IMR-90 (cell line): ENCODE measurements around the gene GPATCH2. TPM values are rescaled to one million over a fixed set of nuclear protein-coding genes. Genes with fewer than 3 reads are reported as not detected.

Source experiments
- ATAC-seq: fragments of 200-7000 bp; cut with Tn5 transposase; 2 replicates; pipeline ENCODE4 v1.9.1; 2020; ENCODE audit warnings: low read depth, mild to moderate bottlenecking, moderate library complexity
- BruUV-seq: library from RNA; stranded (reverse); fragments of 400-500 nt; replicated peaks from 2 replicates; lab custom pipeline; 2021; lab: Mats Ljungman, UMichigan
- CTCF ChIA-PET: fragments of 300-600 bp; formaldehyde crosslinking; extraction: SDS; loops from one replicate; lab custom pipeline; 2021; ENCODE audit warnings: antibody characterized with exemption; lab: Yijun Ruan, JAX
- POLR2A ChIA-PET: fragments of 300-600 bp; sonication (Branson Sonifier 250); formaldehyde crosslinking; loops from one replicate; lab custom pipeline; 2022; ENCODE audit warnings: antibody characterized with exemption; ENCODE audit not compliant: unreplicated experiment; lab: Charles Lee
- DNase-seq: peaks from one replicate; pipeline ENCODE4 v3.0.0; 2013
- H2AFZ ChIP-seq: replicated peaks from 2 replicates; pipeline ENCODE3; 2013; ENCODE audit warnings: low read length, mild to moderate bottlenecking; ENCODE audit not compliant: poor library complexity
- H2AK5ac ChIP-seq: 2 replicates; pipeline ENCODE4 v1.6.1; 2013; ENCODE audit warnings: low read depth, low read length, inconsistent platforms
- H2AK9ac ChIP-seq: replicated peaks from 2 replicates; pipeline ENCODE3; 2013; ENCODE audit warnings: mild to moderate bottlenecking, low read depth, low read length, moderate library complexity; ENCODE audit not compliant: poor library complexity
- H2BK120ac ChIP-seq: 2 replicates; pipeline ENCODE4 v1.6.1; 2013; ENCODE audit warnings: low read depth, low read length, inconsistent platforms
- H2BK15ac ChIP-seq: 3 replicates; pipeline ENCODE4 v1.6.1; 2013; ENCODE audit warnings: low read depth, low read length, inconsistent platforms
- H2BK20ac ChIP-seq: 2 replicates; pipeline ENCODE4 v1.6.1; 2013; ENCODE audit warnings: low read depth, mild to moderate bottlenecking, inconsistent platforms, low read length, moderate library complexity
- H2BK5ac ChIP-seq: 2 replicates; pipeline ENCODE4 v1.6.1; 2013; ENCODE audit warnings: mild to moderate bottlenecking, low read depth, low read length, inconsistent platforms; ENCODE audit not compliant: poor library complexity, severe bottlenecking
- H3K14ac ChIP-seq: replicated peaks from 2 replicates; pipeline ENCODE4 v1.6.1; 2013; ENCODE audit warnings: low read depth, low read length, inconsistent platforms
- H3K18ac ChIP-seq: 2 replicates; pipeline ENCODE4 v1.6.1; 2013; ENCODE audit warnings: low read depth, low read length, control low read depth
- H3K23ac ChIP-seq: 2 replicates; pipeline ENCODE4 v1.6.1; 2013; ENCODE audit warnings: low read depth, low read length, inconsistent platforms
- H3K27ac ChIP-seq: 2 replicates; pipeline ENCODE4 v1.5.1; 2013; ENCODE audit warnings: mild to moderate bottlenecking, control low read depth, low read length; ENCODE audit not compliant: insufficient read depth
- H3K27me3 ChIP-seq: 2 replicates; pipeline ENCODE4 v1.6.1; 2013; ENCODE audit warnings: low read length; ENCODE audit not compliant: control insufficient read depth, insufficient read depth
- H3K36me3 ChIP-seq: 2 replicates; pipeline ENCODE4 v1.6.1; 2013; ENCODE audit warnings: low read length, mixed read lengths; ENCODE audit not compliant: control insufficient read depth, insufficient read depth
- H3K4ac ChIP-seq: 2 replicates; pipeline ENCODE4 v1.6.1; 2013; ENCODE audit warnings: low read depth, low read length, inconsistent platforms
- H3K4me1 ChIP-seq: 2 replicates; pipeline ENCODE4 v1.6.1; 2013; ENCODE audit warnings: low read length, mixed read lengths; ENCODE audit not compliant: control insufficient read depth, insufficient read depth
- H3K4me2 ChIP-seq: 2 replicates; pipeline ENCODE4 v1.6.1; 2013; ENCODE audit warnings: low read depth, mild to moderate bottlenecking, control low read depth, low read length, moderate library complexity
- H3K4me3 ChIP-seq: 2 replicates; pipeline ENCODE4 v1.5.1; 2013; ENCODE audit warnings: low read depth, mild to moderate bottlenecking, control low read depth, low read length, moderate library complexity; ENCODE audit not compliant: insufficient read depth
- H3K56ac ChIP-seq: 2 replicates; pipeline ENCODE4 v1.6.1; 2013; ENCODE audit warnings: low read length, inconsistent platforms; ENCODE audit not compliant: insufficient read depth; ENCODE audit errors: extremely low read depth
- H3K79me1 ChIP-seq, 2 experiments: 2 replicates each; pipeline ENCODE4 v1.6.1; 2013; ENCODE audit warnings: low read length in 2 of 2, inconsistent platforms in 1 of 2, low read depth in 1 of 2
- H3K9ac ChIP-seq: 2 replicates; pipeline ENCODE4 v1.6.1; 2013; ENCODE audit warnings: low read depth, low read length, control low read depth
- H3K9me1 ChIP-seq: 2 replicates; pipeline ENCODE4 v1.6.1; 2013; ENCODE audit warnings: low read length, inconsistent platforms; ENCODE audit not compliant: insufficient read depth
- H3K9me3 ChIP-seq: 2 replicates; pipeline ENCODE4 v1.6.1; 2013; ENCODE audit warnings: low read length; ENCODE audit not compliant: control insufficient read depth, insufficient read depth
- H4K20me1 ChIP-seq: 2 replicates; pipeline ENCODE4 v1.6.1; 2013; ENCODE audit warnings: low read length, inconsistent platforms; ENCODE audit not compliant: insufficient read depth
- H4K5ac ChIP-seq: 2 replicates; pipeline ENCODE4 v1.6.1; 2013; ENCODE audit warnings: mild to moderate bottlenecking, low read depth, low read length, control low read depth
- H4K8ac ChIP-seq, 2 experiments: 2 replicates each; pipeline ENCODE4 v1.6.1; 2013; ENCODE audit warnings: low read depth in 2 of 2, low read length in 2 of 2, control low read depth in 1 of 2, inconsistent platforms in 1 of 2
- H4K91ac ChIP-seq: 2 replicates; pipeline ENCODE4 v1.6.1; 2013; ENCODE audit warnings: low read depth, low read length, inconsistent platforms; ENCODE audit not compliant: insufficient read depth
- CEBPB ChIP-seq: IDR thresholded peaks from 2 replicates; pipeline ENCODE4 v1.6.1; 2012; ENCODE audit warnings: low read depth, low read length, improper control_type of control experiment
- CTCF ChIP-seq: conservative IDR thresholded peaks from 2 replicates; pipeline ENCODE4 v1.5.1; 2012; ENCODE audit warnings: mild to moderate bottlenecking, low read depth, low read length, improper control_type of control experiment
- MAZ ChIP-seq: IDR thresholded peaks from 2 replicates; pipeline ENCODE4 v1.6.1; 2012; ENCODE audit warnings: low read depth, mild to moderate bottlenecking, low read length, improper control_type of control experiment, moderate library complexity, borderline replicate concordance
- POLR2A ChIP-seq: IDR thresholded peaks from 2 replicates; pipeline ENCODE4 v1.6.1; 2012; ENCODE audit warnings: mild to moderate bottlenecking, low read depth, low read length
- RAD21 ChIP-seq: IDR thresholded peaks from 2 replicates; pipeline ENCODE4 v1.6.1; 2012; ENCODE audit warnings: low read length, improper control_type of control experiment
- USF2 ChIP-seq: fragments of 150-350 bp; IDR thresholded peaks from 2 replicates; pipeline ENCODE4 v1.6.1; 2017; ENCODE audit warnings: mild to moderate bottlenecking, antibody characterized with exemption, low read length, low read depth
- WGBS, 2 experiments: methylation state at CpG; one replicate each; pipeline versions ENCODE4 v1.1.5 to v1.1.7; 2013; ENCODE audit warnings: missing lambda C conversion rate in 2 of 2; ENCODE audit not compliant: insufficient read length in 1 of 2; ENCODE audit errors: extremely low coverage in 2 of 2; 5-methylcytosine and 5-hydroxymethylcytosine counted together
- dilution Hi-C: fragments of 300-500 bp; cut with HindIII; formaldehyde crosslinking; loops from one replicate; pipeline ENCODE4 v1.14.3; 2018; ENCODE audit warnings: low sequenced_read_pairs; ENCODE audit not compliant: unreplicated experiment
- in situ Hi-C: fragments of 300-500 bp; cut with MboI; formaldehyde crosslinking; loops from 3 replicates; pipeline ENCODE4 v1.14.3; 2019; ENCODE audit warnings: low sequenced_read_pairs, inconsistent platforms, mixed read lengths
- intact Hi-C: fragments of 100-400 bp; cut with micrococcal nuclease; formaldehyde crosslinking; loops from 2 replicates; pipeline ENCODE4 v1.10.0; 2022
- polyA plus RNA-seq, 3 experiments: library from polyadenylated mRNA; depleted of rRNA; stranded (reverse); fragments of >200 nt; gene quantifications; 2 replicates each; pipeline ENCODE4 v1.2.3, GENCODE V29; 2012; ENCODE audit warnings: low replicate concordance in 1 of 3
- total RNA-seq: library from RNA; depleted of rRNA; stranded (reverse); fragments of >200 nt; gene quantifications from 2 replicates; pipeline ENCODE4 v1.2.3, GENCODE V29; 2012

The GPATCH2 gene
- total and polyA plus RNA-seq, 2 of the 4 experiments (the other 2 are of a cell fraction) = 4.7 to 11.8 TPM

GRCh38 chr1:217528271-217528670 lies 102.6 kb downstream of the GPATCH2 start:
- Histone ChIP-seq H3K9ac (no peak overlapping the region), H2AK9ac (no peak overlapping the region), H2BK20ac (0 out of 2 replicates have a peak overlapping the region, but pooled peaks have one; percentile 12), H3K18ac (peak overlapping the region; percentile 20; the same call in 1 of the 2 replicates), H3K4me3 (no peak overlapping the region), H3K14ac (peak overlapping the region; percentile 23), H3K9me1 (peaks cover 9% of the 10 kb centered on the region; the same call in 1 of the 2 replicates), H3K27me3 (no peaks in the 10 kb centered on the region), H4K8ac (peak overlapping the region in 1 of 2 experiments; percentile 1; a peak in 1 of 4 replicates), H4K91ac (no peak overlapping the region), H2AK5ac (peak overlapping the region; percentile 10; the same call in 1 of the 2 replicates), H3K23ac (no peak overlapping the region), H2BK15ac (no peak overlapping the region), H3K27ac (no peak overlapping the region), H4K5ac (no peak overlapping the region), H2BK5ac (peak overlapping the region; percentile 75), H3K9me3 (no peaks in the 10 kb centered on the region), H3K79me1 (peaks cover 8 to 13% of the 10 kb centered on the region in 2 experiments), H3K4ac (peak overlapping the region; percentile 14; the same call in 1 of the 2 replicates), H3K56ac (no peak overlapping the region), H3K4me2 (no peak overlapping the region), H2BK120ac (0 out of 2 replicates have a peak overlapping the region, but pooled peaks have one; percentile 3), H3K36me3 (no peaks in the 10 kb centered on the region), H4K20me1 (no peaks in the 10 kb centered on the region; the same call in 1 of the 2 replicates), H2AFZ (peak overlapping the region; percentile 56), H3K4me1 (peaks cover 7% of the 10 kb centered on the region)
- POLR2A ChIA-PET = no interaction called here
- ATAC-seq (peak; percentile 63), DNase-seq (peak; percentile 77)
- TF ChIP-seq CTCF = no peak
- TF ChIP-seq CEBPB = peak; percentile 4; the same call in 1 of the 2 replicates
- no peak for TF ChIP-seq POLR2A
- no peak for TF ChIP-seq USF2
- no peak for TF ChIP-seq RAD21
- no peak for TF ChIP-seq MAZ
- dilution Hi-C loops (no loop called here), intact Hi-C loops (no loop called here), in situ Hi-C loops (no loop called here)
- WGBS, 2 experiments = no CpG with 5 or more reads among the region's 3 CpGs
- BruUV-seq = no TSS peak
- CTCF ChIA-PET = interaction anchor here (1.5 kb wide), 1 partner anchor 13 kb away, joined by 3 read pairs; no protein-coding TSS in a partner anchor
